Activated naive CD4-positive, alpha-beta T cell (primary cell): ENCODE measurements around the gene LARGE1.

ENCODE experiments used
- DNase-seq, 4 experiments: peaks; one replicate each; lab custom pipeline; 2025; lab: John Stamatoyannopoulos, UW

Gene LARGE1

GRCh38 chr22:33776491-33776890 lies 143.8 kb downstream of the LARGE1 start:
- no peak for DNase-seq

DNA sequence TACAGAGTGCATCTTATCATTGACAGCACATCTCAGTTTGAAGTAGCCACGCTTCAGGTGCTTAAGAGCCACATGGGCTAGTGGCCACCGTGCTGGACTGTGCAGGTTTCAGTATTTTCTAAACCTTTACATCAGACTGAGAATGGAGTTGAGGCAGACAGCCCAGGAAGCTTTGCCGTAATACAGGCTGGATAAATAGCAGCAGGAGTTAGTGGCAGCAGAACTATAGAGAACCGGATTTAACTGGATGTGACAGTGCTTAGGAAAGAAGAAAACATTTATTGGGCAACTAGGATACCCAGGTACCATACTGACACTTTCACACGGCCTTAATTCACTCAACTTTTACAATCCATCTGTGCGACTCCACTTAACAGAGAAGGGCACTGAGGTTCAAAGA lies 145.5 kb downstream of the LARGE1 start:
- no peak for DNase-seq

DNA sequence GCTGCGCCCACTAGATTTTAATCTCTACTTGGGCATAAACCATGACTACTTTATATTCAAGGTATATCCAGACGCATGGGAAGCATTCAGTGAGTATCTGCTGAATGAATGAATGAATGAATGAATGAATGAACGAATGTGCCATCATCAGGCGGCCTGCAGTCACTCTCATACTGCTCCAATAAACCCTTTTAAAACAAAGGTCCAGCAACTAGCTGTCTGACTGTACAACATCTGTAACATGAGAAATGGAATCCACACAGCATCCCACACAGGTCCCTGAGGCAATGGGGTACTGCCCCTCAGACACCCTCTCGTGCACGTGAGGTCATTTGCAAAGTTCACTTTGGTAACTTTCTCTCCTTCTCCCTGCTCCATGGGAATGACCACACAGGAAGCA lies 147.5 kb downstream of the LARGE1 start:
- DNase-seq = no peak

GRCh38 chr22:33771136-33771535 lies 149.1 kb downstream of the LARGE1 start:
- no peak for DNase-seq

DNA sequence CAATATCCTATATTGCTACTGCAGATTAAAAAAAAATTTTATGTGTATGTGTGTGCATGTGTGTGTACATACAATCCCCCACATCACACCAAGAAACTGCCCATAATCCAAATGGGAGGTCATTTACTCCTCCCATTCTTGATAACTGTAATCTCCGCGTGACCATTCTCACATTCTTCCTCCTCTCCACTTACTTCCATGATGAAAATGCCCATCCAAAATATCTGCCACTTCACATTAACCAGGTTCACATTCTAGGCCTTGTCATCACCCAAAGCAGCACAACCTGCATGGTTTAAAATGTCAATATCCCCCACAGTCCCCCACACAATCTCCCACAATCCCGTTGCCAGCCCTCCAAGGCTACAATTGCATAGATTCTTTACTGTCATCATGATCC lies 149.6 kb downstream of the LARGE1 start:
- DNase-seq = no peak

GRCh38 chr22:33766091-33766490 lies 154.2 kb downstream of the LARGE1 start:
- no peak for DNase-seq

DNA sequence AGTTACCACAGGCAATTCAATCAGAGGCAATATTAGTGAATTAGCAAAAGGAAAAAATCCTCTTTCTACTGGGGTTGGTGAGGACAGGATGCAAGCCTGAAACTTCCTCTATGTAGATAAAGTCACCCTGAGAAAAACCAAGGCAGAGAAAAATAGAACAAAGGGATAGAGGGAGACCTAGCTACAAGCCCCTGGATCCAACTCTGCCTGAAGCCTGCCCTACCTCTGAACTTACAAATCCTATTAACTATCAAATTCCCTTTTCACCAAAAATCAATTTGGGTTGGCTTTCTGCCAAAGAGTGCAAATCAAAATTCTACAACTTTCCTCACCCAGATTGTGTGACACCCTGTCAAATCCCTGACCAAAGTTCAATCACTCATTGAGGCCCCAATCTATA lies 161.3 kb downstream of the LARGE1 start:
- no peak for DNase-seq

- DNase-seq = no peak
Measured at GRCh38 chr22:33757802-33758483, 162.3 kb downstream of the LARGE1 start.

DNA sequence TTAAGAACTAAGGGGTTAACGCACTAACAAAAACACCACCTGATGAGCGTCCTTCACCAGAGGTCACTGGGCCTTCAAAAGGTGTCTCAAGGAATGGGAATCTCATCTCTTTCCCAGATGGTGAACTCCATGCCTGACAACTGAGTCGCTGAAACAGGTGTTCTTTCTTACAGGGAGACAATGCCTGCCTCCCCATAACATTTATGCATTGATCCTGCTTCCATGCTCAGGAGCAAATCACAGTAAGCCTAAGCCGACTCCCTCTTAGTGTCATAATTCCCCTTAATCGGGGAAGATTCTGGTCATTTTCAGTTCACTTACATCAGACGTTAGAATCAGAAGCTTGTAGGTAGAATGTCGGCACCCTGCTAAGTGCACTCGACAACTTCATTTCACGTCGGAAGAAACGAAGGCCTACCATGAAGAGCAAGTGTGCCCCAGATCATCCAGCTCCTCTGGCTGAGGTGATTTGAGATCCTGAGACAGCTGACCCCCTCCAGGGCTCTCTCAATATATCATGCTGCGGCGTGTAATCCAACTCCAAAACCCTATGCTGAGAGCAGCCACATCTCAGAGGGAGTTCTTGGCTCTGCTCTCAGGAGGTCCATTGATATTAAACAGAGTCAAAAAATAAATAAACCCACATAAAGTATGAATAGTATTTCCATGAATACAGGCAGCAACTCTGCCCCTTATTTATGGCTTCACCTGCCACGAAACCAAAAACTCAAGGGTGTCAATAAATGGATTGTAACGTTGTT lies 163.1 kb downstream of the LARGE1 start:
- DNase-seq = no peak

- no peak for DNase-seq
Measured at GRCh38 chr22:33756508-33756949, 163.7 kb downstream of the LARGE1 start.

- no peak for DNase-seq
Measured at GRCh38 chr22:33748714-33749113, 171.6 kb downstream of the LARGE1 start.

DNA sequence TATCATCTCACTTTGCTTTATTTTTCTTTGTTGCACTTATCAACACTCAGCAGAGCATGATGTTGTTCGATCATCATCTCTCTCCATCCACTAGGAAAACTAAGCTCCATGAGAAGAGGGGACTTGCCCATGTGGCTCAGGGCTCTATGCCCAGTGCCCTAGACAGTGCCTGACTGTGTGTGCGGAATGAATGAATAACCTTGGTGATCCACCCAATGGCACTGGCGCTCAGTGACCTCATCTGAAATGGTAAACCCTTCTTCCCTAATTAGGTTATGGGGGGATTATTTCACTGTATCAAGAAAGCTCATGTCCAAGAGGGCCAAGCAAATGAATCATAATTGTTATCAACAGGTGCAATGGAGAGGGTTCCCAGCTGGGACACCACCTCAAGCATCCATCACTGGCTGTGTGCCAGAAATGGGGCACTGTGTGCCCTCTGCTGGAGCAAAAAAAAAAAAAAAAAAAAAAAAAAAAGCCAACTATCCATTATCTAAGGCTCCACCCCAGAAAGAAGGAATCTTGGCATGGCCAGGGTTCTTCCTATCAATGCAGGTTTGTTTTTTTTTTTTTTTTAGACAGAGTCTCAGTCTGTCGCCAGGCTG lies 172.6 kb downstream of the LARGE1 start:
- DNase-seq = no peak

DNA sequence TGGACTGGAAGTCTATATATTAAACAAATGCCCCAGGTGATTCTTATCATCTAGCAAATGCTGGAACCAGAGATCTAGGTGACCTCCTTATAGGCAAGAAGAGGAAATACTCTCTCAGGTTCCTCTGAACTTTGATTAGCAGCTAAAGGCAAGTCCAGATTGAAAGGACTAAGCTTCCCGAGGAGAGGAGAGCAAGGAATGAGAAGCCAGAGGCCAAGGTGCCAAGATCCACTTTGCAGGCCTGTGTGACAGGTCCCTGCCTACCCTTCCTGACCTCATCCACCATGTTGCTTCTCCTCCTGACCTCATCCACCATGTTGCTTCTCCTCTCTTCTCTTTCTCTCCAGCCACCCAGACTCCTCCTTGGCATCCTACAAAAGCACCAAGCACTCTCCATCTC lies 173.2 kb downstream of the LARGE1 start:
- no peak for DNase-seq

DNA sequence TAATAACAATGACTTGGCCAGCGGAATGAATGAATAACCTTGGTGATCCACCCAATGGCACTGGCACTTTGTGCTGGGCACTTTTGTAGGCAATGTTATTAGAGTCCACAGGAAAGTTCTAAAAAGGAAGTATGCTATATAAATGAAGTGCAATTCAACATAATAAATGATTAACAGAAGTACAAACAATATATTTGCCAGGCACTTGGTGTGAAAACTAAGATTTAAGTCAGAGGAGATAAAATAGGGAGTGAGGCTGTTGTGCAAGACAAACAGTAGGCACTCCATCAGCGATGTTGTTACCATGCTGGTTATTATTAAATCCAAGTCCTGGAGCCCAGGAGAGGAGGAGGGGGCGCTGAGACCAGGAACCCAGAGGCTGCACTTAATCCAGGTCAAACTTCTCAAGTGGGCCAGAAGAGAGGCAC lies 173.8 kb downstream of the LARGE1 start:
- no peak for DNase-seq

DNA sequence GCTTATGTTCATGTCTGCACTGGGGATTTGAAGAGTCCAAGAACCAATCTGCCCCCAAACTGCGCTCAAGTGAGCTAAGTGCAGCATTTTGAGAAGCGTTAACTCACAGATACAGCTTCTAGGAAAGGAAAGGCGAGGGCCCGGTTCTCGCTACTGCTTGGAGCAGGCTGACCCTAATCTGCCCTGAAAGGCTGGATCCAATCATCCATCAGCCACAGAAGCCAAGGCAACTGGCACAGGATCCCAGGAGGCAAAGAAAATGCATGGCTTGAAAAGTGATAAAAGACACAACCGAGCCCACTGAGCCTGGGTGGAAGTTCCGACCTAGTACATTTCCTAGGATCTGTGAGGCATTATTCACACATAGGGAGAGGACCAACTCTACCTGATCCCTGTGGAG lies 174.8 kb downstream of the LARGE1 start:
- DNase-seq = no peak

GRCh38 chr22:33743756-33744155 lies 176.5 kb downstream of the LARGE1 start:
- DNase-seq = no peak

DNA sequence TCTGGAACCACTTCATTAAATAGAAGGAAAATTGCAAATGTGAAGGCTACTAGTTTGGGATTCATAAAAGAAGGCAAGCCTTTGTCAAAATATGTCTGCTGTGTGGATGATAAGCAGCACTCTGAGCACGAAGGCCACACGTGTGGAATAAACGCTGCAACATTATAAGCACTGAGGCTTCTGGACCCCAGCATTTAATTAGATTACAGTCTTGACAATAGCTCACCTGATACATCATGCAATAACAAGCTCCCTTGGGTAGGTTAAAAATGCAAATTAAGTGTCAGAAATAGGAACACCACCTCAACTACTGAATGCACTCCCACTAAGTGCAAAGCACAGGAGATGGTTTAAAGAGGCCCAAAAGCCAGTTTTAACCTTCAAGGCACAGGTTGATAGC lies 179.3 kb downstream of the LARGE1 start:
- no peak for DNase-seq

DNA sequence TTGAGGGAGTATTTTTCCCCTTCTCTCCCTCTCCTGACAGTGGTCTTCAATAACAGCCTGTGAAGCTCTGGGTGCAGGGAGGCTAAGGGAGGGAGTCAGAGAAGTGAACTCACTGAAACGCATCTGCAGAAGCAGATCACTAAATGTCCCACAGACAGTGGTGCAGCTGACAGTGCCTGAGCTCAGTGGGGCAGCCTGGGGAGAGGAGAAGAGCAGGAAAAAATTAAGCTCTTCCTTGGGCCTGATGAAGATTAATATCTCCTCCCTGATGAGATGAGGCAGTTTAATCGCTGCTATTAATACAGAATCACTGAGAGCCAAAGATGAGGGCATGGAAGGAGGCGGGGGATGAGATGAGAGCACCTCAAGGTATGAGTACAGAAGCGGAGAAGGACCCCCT lies 180.8 kb downstream of the LARGE1 start:
- no peak for DNase-seq

- no peak for DNase-seq
Measured at GRCh38 chr22:33737662-33738061, 182.6 kb downstream of the LARGE1 start.

DNA sequence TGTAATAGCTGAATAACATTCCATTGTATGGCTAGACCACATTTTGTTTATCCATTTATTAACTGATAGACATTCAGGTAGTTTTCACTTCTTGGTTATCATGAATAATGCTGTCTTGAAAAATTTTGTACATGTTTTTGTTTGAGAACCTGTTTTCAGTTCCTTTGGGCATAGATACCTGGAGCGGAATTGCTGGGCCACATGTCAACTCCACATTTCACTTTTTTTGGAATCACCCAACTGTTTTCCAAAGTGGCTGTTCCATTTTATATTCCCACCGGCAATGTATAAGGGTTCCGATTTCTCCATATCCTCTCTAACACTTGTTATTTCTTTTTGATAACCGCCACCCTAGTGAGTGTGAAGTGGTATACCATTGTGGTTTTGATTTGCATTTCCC lies 184.3 kb downstream of the LARGE1 start:
- DNase-seq = no peak

DNA sequence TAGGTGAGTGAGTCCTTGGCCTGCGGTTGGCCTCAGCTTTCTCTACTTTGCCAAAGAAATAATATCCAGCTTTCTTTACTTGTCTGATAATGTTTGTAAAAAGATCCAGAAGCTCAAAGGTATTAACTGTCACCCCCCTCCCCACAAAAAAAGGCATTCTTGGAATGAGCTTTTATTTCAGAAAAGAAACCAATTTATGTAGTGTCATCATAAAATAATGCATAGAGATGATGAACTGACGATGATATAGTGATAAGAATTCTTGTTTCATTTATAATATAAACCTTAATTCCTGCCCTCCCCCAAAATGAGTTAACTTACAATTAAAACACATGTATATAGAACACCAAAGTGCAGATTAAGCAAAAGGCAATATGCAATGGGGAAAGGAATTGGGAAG lies 191.4 kb downstream of the LARGE1 start:
- no peak for DNase-seq

- DNase-seq = no peak
Measured at GRCh38 chr22:33726294-33726734, 194.0 kb downstream of the LARGE1 start.

DNA sequence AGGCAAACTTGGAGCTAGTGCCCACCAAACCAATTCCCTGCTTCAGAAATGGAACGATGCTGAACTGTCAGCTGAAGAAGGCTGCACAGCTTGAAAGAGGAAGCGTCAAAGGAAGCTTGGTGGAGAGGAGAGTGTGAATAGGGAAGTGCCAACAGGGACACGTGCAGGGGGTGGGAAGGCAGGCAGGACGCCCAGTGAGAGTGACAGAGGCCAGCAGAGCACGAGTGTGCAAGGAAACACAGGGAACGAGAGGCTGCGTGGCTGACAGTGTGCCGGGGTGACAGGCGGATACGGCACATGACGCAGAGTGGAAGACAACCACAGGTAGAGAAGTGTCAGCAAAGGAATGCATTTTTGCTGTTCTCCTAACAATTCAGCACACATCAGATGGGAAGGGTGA lies 196.4 kb downstream of the LARGE1 start:
- DNase-seq = no peak
